ENCODE measurements around the gene PCAT7. TPM values are rescaled to one million over a fixed set of nuclear protein-coding genes. Genes with fewer than 3 reads are reported as not detected.

PCAT7 gene
- total and polyA plus RNA-seq, 2 donors (not counting 3 experiments of a cell fraction or from before 2014, with no cell fraction given), result not detected

- Histone ChIP-seq H3K36me3 (ENCODE audit: control insufficient read depth in 2 of 2, extremely low read depth in 1 of 2, insufficient read depth in 2 of 2, low read length in 2 of 2) (no peaks in the 10 kb centered on the region), H3K9me3 (replicated peaks; ENCODE audit: control insufficient read depth, insufficient read depth, low read length) (no peaks in the 10 kb centered on the region), H3K4me1 (ENCODE audit: control insufficient read depth, extremely low read depth, insufficient read depth, low read length) (no peaks in the 10 kb centered on the region), H3K9me1 (replicated peaks; ENCODE audit: control insufficient read depth, extremely low read depth, insufficient read depth, low read length) (no peaks in the 10 kb centered on the region), H2AFZ (ENCODE audit: low read depth, low read length) (no peak overlapping the region), H3K4me2 (ENCODE audit: insufficient read depth, low read length) (no peak overlapping the region), H3K27me3 (ENCODE audit: control insufficient read depth in 2 of 2, insufficient read depth in 2 of 2, low read length in 2 of 2) (peaks cover 3% of the 10 kb centered on the region in 2 experiments), H3K9ac (replicated peaks; ENCODE audit: extremely low read depth, insufficient read depth, low read length) (no peak overlapping the region), H4K20me1 (replicated peaks; ENCODE audit: control insufficient read depth, extremely low read depth, insufficient read depth, low read length) (no peaks in the 10 kb centered on the region), H3K27ac (ENCODE audit: insufficient read depth, low read depth, low read length) (no peak overlapping the region), H3K79me2 (ENCODE audit: control insufficient read depth, insufficient read depth, low read length) (no peaks in the 10 kb centered on the region), H3K4me3 (replicated peaks in 1 of 3; ENCODE audit: insufficient read depth in 1 of 3, low read depth in 1 of 3, low read length in 3 of 3) (no peak overlapping the region)
- TF ChIP-seq GATA2 (IDR thresholded peaks at IDR 0.05; ENCODE audit: insufficient read depth, insufficient read length, low read depth, low read length) (no peak), POLR2AphosphoS5 (IDR thresholded peaks at IDR 0.05; ENCODE audit: insufficient read depth, low read depth, low read length) (no peak), POLR2A (IDR thresholded peaks at IDR 0.05; ENCODE audit: low read depth, low read length) (no peak), MYC (IDR thresholded peaks at IDR 0.05; ENCODE audit: low read depth, low read length) (no peak), FOS (IDR thresholded peaks at IDR 0.05; ENCODE audit: borderline replicate concordance, insufficient read depth, low read length) (no peak), MAX (IDR thresholded peaks at IDR 0.05; ENCODE audit: insufficient read depth, insufficient read length) (no peak), JUN (IDR thresholded peaks at IDR 0.05; ENCODE audit: borderline replicate concordance, insufficient read depth, insufficient read length, low read depth) (no peak), EZH2 (IDR thresholded peaks at IDR 0.05; ENCODE audit: borderline replicate concordance, low read depth, low read length, severe bottlenecking) (no peak)
- TF ChIP-seq, protein P1, sequence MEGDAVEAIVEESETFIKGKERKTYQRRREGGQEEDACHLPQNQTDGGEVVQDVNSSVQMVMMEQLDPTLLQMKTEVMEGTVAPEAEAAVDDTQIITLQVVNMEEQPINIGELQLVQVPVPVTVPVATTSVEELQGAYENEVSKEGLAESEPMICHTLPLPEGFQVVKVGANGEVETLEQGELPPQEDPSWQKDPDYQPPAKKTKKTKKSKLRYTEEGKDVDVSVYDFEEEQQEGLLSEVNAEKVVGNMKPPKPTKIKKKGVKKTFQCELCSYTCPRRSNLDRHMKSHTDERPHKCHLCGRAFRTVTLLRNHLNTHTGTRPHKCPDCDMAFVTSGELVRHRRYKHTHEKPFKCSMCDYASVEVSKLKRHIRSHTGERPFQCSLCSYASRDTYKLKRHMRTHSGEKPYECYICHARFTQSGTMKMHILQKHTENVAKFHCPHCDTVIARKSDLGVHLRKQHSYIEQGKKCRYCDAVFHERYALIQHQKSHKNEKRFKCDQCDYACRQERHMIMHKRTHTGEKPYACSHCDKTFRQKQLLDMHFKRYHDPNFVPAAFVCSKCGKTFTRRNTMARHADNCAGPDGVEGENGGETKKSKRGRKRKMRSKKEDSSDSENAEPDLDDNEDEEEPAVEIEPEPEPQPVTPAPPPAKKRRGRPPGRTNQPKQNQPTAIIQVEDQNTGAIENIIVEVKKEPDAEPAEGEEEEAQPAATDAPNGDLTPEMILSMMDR (IDR thresholded peaks at IDR 0.05; ENCODE audit: extremely low read depth in 1 of 2, insufficient read depth in 1 of 2, low read depth in 1 of 2, low read length in 2 of 2), result no peak
- BruUV-seq (replicated peaks), result no TSS peak
- intact Hi-C loops (cut with micrococcal nuclease), result loop anchor here (10.0 kb wide), 2 partner anchors 392 to 592 kb away; no protein-coding TSS in a partner anchor
- no peak for FAIRE-seq
- no peak for DNase-seq (ENCODE audit: low read depth, low spot score)
- ChIA-PET POLR2A (no interaction called here), CTCF (no interaction called here)
- dilution Hi-C loops (cut with MboI; ENCODE audit: extremely low pct_ligation_motif_present, low sequenced_read_pairs), result no loop called here
Observed at GRCh38 chr9:94606646-94607422, 52.0 kb downstream of the PCAT7 start.
